NCI-H82 treated with DMSO at 0.1 percent for 48 hours (cell line): ENCODE data around the gene AMIGO1.
A peak's percentile ranks its signal among the peaks of the same experiment; 100 is the strongest.

Experiments used
- DNase-seq: peaks from one replicate; lab custom pipeline; 2025; ENCODE audit not compliant: unreplicated experiment; lab: John Stamatoyannopoulos, UW

The AMIGO1 gene, protein sequence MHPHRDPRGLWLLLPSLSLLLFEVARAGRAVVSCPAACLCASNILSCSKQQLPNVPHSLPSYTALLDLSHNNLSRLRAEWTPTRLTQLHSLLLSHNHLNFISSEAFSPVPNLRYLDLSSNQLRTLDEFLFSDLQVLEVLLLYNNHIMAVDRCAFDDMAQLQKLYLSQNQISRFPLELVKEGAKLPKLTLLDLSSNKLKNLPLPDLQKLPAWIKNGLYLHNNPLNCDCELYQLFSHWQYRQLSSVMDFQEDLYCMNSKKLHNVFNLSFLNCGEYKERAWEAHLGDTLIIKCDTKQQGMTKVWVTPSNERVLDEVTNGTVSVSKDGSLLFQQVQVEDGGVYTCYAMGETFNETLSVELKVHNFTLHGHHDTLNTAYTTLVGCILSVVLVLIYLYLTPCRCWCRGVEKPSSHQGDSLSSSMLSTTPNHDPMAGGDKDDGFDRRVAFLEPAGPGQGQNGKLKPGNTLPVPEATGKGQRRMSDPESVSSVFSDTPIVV

DNA sequence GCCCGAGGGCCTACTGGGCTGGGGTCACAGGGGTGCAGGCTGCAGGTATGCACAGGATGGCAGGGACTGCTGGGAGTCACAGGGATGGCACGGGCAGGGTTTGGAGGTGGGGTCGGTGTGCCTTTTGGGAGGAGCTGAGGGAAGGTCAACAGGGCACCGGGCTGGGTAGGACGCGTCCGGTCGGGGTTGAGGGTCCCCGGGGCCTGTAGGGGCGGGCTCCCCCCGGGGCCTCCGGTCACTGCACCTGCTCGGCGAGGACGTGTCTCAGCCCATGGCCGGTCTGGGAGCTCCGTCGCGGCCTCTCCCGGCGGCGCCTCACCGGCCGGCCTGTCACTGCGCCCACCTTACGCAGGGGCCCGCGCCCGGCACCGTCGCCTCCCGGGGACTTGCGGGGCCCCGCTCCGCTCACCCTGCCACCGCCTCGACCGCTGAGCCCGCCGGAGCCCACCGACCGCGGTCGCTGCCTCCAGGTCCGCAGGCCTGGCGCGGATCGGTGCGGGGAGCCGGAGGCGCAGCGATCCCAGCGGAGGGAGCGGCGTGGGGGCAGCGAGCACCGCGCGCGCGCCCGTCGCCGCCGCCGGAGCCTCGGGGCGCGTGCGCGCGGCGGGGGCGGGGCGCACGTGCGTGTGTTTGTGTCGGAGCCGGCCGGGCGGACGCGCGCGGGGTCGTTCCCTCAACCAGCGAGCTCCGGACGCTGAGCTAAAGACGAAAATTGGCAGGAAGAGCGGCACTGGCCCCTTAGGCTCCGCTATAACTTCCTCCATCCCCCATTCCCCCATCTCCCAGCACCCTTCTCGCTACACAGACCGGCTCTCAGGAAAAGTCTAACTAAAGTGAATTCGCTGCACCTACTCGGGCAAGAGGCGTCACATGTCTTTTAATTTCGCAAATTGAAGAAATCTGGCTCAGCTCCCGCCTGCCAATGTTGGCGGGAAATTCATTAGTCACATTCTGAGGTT lies at the start of gene AMIGO1:
TSS of gene AMIGO1 (minus strand) at position 552 of the 959 bp plus-strand sequence. CDS start 815 bp downstream, outside the sequence.
- DNase-seq: no peak

DNA sequence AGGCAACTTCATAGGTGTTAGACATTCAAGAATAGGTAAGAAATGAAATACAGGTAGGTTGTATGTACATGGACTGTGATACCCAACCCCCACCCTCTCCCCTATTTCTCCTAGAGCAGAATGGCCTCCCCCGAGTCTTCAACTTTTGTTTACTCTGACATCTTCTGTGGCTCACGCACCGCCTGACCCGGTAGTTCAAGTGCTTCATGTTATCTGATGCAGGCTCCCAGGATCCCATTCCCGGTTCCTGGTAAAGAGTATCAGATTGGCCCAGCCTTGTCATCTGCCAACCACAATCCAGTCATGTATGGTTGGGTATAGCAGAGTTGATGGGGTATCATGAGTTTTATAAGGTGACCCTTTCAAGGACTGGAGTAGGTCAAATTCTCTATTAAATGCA lies 48.0 kb upstream of the AMIGO1 start:
- no peak for DNase-seq

DNA sequence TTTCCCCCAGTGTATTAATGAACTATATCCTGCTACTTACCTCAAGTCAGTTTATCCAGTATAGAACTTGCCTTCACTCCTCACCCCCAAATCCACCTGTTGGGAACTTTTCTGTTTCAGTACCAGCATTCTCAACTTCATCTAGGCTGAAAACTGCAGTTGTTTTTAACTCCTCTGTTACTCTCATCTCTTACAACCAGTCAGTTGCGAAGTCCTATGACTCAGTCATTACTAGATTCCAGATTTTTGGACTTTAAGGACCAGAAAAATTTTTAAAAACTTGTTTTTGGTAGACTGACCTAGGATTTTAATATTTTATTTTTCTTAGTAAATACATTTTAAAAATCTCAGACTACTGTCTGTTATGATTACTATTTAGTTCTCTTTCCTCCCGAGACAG lies 47.0 kb upstream of the AMIGO1 start:
- DNase-seq: no peak

DNA sequence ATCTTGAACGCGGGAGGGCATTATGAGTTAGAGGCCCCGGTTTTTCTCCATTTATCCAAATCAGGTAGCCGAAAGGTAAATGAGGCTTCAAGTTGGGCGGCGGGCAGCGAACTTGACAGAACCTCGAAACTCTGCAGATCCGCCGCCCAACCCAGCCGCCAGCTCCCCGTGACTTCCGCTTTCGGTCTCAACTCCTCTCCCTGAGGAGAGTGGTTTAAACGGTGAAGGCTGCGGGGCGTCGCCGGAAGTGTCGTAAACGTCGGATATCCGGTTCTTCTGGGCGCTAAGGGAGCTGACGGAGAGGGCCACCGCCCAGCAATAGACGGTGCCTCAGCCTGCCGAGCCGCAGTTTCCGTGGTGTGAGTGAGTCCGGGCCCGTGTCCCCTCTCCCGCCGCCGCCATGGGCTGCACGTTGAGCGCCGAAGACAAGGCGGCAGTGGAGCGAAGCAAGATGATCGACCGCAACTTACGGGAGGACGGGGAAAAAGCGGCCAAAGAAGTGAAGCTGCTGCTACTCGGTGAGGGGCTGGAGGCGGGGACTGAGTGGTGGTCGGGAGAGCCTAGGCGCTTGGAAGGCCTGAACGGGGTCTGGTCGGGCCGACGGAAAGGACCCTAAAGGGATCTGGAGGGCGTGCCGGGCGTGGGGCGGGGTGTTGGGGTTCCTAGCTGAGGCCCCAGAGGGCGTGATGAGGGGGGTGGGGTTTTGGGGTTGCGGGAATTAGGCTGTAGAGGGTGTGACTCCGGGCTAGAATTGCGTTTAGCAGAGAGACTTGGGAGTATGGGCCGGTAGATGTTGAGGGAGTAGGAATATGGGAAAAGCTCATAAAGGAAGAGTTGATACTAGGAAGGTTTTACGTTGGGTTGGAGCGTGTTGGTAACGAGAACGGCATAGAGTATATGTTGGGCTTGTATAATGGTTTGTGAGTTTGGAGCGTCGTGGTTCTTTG lies 39.1 kb upstream of the AMIGO1 start, which contains the start of gene GNAI3:
TSS of gene GNAI3 (plus strand) at position 295 of the 947 bp plus-strand sequence. CDS start at position 401, 106 bp downstream.
- peak; percentile 86 for DNase-seq

DNA sequence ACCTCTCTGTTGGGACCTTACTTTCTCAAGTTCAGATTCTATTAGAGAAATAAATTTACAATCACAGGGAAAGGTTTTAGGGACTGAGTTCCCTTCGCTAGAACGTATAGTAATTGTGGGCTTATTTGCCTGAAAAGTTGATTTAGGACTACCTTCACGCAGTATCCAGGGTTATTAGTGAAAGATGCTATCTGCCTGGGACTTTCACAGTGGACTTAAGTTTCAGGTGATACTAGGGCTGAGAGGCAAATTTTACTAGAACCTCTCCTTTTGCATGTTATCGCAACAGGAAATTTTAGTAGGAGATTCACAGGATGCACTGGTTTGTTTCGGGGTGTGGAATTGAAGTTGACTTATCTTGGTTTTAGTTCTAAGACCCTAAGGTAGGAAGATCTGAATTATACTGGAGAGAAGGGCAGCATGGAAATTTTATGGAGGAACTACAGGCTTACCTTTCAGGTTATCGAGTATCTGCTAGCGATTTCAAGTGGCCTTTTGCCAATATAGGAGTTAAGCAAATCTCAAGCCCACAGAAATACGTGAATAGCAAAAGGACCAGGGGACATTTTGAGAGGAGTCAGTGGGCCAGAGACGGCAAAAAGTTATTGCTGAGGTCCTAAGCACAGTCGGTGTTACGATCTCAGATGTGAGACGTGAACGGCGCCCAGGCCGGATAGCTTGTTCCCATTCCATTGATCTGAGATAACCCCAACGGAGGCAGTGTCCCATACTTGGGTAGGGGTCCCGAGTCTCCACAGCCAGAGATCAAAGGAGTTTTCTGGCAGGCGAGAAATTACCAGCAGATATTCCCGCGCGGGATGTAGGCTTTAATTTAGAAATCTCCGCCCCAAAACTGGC lies 38.2 kb upstream of the AMIGO1 start:
- no peak for DNase-seq

DNA sequence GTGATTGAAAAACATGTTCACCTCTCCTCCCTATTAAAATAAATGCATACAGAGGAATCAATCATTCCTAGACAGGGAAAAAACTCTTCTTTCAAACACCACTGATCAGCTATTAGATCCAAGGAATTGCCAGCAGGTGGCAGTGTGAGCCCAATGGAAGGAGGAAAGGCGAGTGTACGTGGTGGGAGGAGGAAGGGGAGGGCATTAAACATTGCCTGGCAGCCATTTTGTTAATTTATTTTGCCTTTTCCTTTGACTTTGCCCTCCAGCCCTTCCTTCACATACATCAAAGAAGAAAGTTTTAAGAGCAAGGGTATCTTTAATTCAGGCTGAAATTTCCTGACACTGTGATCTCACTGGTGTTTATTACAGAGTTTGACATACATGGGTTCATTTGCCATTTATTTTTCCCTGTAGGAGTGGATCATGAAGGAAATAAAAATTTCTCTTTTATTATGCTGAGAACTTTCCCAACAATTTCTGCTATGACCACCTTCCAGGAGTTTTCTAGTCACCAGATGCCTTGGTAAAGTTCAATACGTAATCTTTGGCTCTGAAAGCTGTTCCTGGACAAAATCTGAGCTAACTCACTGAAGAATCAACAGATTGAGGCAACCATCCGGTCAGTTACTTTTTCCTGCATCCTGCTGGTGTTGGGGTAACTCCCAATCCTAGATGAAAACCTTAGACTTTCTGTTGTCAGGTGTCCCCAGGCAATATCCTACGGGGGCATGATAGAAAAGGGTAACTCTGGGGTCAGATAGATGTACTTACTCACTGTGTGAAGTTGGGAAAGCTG lies 37.0 kb upstream of the AMIGO1 start:
- DNase-seq: peak; percentile 89

DNA sequence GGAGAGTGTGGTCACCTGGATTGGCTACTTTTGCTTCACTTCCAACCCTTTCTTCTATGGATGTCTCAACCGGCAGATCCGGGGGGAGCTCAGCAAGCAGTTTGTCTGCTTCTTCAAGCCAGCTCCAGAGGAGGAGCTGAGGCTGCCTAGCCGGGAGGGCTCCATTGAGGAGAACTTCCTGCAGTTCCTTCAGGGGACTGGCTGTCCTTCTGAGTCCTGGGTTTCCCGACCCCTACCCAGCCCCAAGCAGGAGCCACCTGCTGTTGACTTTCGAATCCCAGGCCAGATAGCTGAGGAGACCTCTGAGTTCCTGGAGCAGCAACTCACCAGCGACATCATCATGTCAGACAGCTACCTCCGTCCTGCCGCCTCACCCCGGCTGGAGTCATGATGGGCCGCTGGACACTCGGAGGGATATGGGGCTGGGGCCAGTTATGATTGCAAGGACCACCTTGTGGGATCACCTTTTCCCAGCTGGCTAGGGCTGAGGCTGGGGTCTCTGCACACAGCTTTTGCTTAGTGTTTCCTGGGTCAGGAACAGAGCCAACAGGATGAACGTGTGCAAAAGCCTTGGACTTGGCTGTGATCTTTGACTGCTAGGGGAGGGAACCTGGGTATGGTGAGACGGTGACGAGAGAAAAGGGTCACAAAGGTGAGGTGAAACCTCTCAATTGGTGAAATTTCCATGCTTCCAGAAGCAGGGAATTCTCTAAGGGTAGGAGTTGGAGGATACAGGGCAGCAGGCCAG lies 34.6 kb upstream of the AMIGO1 start:
- no peak for DNase-seq

DNA sequence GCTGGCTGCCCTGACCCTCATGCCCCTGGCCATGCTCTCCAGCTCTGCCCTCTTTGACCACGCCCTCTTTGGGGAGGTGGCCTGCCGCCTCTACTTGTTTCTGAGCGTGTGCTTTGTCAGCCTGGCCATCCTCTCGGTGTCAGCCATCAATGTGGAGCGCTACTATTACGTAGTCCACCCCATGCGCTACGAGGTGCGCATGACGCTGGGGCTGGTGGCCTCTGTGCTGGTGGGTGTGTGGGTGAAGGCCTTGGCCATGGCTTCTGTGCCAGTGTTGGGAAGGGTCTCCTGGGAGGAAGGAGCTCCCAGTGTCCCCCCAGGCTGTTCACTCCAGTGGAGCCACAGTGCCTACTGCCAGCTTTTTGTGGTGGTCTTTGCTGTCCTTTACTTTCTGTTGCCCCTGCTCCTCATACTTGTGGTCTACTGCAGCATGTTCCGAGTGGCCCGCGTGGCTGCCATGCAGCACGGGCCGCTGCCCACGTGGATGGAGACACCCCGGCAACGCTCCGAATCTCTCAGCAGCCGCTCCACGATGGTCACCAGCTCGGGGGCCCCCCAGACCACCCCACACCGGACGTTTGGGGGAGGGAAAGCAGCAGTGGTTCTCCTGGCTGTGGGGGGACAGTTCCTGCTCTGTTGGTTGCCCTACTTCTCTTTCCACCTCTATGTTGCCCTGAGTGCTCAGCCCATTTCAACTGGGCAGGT lies 33.9 kb upstream of the AMIGO1 start:
- no peak for DNase-seq

DNA sequence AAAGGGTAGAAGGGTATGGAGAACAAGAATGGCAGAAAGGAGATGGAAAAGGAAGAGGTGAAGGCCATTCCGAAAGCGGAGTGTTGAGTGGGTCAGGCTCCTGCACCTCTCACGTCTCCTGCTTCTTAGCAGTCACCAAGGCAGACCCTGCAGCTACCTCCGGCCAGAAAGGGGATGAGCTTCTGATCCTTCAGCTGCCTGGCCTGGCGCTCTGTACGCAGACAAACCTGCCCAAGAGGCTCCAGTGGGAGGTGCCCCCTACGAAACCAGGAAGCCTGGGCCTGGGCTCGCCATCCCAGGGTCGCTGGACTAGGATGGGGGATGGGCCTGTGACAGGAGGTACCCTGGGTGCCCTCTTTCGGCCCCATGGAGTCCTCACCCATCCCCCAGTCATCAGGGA lies 33.1 kb upstream of the AMIGO1 start:
- no peak for DNase-seq

DNA sequence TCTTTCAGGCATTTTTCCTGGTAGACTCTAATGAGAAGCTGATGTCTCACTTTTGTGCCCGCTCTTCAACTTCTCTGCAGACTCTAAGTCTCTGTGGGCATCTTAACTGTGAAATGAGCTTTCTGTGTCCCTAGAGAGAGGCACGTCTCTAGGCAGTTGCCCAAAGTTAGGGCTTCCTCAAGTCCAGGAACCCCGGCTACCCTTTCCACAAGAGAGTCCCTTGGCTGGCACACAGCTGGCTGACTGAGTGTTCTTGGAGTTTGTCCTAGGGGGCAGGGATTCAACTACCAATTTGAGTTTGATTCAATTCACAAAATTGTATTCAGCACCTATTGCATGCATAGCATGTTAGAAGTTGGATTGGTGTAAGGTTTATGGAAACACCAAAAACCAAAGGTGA lies 31.6 kb upstream of the AMIGO1 start:
- DNase-seq: no peak

DNA sequence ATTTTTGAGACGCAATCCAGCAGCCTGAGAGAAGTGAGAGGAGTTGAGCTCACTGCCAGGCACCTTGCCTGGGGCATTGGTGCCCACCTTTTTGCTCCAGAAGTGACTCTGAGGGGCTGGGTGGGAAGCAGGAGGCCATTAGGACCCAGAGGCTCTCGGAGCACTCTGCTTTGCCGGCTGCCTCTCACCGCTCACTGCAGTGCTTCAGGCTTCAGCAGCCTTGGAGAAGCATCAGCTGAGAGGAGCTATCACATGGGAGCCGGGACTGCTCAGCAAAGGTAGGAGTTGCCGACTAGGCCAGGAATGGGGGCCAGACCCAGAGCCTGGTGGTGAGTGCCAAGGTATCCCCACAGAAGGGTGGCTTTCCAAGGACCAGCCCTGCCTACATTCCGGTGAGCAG lies 30.1 kb upstream of the AMIGO1 start, which contains the start of gene GPR61:
TSS of gene GPR61 (plus strand) at position 197 of the 400 bp plus-strand sequence. CDS start 3,151 bp downstream, outside the sequence.
- DNase-seq: no peak

DNA sequence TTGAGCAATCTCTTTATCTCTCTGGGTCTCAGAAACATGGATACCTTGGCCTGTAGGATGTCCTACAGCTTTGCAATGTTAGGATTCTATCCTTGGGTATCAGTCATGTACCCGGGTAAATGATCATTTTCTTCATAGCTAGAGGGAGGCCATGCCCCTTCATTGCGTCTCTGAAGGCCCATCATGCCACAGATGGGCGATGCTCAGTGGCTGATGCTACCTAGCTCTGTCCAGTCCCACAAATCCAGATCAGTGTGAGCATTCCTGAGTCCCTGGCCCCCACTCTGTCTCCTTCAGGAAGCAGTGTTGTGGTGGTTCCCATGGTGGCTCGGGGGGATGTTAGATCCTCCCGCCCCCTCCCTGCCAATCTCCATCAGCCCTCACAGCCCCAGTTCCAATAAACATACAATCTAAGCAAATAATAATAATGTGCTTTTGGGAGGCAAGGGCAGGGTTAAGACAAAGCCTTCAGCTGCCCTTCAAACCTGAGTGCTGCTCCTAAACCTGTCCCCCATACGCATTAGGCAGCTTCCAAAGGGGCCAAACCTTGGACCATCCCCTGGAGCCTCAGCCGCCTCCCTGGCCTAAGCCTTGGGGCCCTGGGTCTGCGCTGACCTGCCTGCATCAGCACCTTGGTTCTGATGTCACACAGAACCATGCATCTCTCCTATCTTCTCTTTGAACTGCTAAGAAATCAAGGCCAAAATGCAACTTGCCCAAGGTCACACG lies 29.5 kb upstream of the AMIGO1 start:
- no peak for DNase-seq

DNA sequence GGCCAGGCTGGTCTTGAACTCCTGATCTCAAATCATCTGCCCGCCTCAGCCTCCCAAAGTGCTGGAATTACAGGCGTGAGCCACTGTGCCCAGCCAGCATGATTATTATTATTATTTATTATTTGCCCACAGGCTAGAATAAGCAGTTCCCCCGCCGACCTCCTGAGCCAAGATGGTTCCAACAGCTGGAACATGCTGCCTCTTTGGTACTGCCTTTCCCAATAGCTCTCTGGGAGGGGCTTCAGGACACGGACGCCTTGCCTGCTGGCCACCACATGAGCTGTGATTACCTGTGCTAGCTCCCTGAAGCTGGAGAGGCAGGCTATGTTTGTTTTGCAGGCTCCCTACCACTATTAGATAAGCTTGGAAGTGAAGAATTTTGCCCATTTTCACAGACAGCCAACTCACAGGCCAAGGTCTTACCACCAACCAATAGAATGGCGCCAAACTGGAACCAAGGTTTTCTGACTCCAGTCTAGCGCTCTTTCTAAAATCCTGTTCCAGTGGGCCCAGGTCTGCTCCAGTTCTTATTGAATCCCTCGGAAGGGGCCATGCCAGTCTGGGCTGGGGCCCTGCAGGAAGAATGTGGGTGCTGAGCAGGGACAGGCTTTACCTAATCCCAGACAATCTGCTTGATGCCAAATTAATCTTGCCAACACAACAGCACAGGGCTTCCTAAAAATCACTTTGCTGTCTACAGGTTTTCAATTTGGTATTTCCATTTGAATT lies 28.1 kb upstream of the AMIGO1 start:
- no peak for DNase-seq

DNA sequence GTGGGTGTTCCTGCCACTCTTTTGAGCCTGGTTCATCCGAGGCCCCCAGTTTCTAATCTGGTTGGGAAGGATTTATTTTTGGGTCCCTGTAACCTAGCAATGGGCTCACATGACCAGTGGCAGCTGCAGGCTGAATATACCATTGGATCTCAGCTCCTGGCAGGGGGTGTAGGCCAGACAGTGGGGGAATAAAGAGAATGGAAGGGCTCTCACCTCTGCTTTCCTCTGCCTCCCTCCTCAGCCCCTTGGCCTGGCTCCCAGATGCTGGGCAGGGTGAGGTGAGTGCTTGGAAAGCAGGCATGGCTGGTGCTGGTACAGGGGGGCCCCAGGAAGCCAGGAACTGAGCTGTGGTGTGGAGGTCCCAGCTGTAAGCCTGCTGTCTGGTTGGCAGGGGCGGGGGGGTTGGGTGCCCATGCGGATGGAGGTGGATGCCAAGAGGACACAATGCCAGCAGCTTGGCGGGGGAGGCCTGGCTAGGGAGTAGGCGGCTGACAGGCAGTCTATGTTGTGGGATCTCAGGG lies 26.5 kb upstream of the AMIGO1 start:
- DNase-seq: peak; percentile 53

DNA sequence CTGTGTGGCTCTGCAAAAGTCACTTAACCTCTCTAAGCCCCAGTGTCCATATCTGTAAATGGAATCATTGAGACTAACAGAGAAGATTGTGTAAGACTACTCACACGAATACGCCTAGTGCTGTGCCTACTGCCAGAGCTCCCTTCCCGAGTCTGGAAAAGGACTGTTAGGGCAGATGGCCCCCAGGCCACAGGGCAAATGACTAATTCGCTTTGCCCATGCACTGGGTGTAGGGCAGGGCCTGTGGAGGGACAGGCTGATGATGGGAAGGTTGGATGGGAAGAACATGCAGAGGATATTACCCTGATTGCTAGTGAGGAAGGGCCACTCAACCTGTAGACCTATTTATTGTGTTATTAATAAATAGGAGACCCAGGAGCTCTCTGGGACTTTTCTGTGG lies 26.0 kb upstream of the AMIGO1 start:
- no peak for DNase-seq
